HUES6 (cell line): ENCODE measurements around the gene EPG5.

Source experiments
- H3K27ac ChIP-seq: 2 replicates; pipeline ENCODE4 v1.7.0; 2013; ENCODE audit warnings: low read depth, mild to moderate bottlenecking, low read length, inconsistent platforms
- H3K27me3 ChIP-seq: 2 replicates; pipeline ENCODE4 v1.6.1; 2013; ENCODE audit warnings: low read length; ENCODE audit not compliant: control insufficient read depth, insufficient read depth
- H3K36me3 ChIP-seq: 2 replicates; pipeline ENCODE4 v1.6.1; 2013; ENCODE audit warnings: low read length; ENCODE audit not compliant: control insufficient read depth, insufficient read depth
- H3K4me1 ChIP-seq: 2 replicates; pipeline ENCODE4 v1.6.1; 2013; ENCODE audit warnings: low read length; ENCODE audit not compliant: control insufficient read depth, insufficient read depth
- H3K4me3 ChIP-seq: 2 replicates; pipeline ENCODE4 v1.5.1; 2013; ENCODE audit warnings: low read depth, low read length
- H3K9ac ChIP-seq: one replicate; pipeline ENCODE4 v1.6.1; 2013; ENCODE audit warnings: mild to moderate bottlenecking, low read length
- H3K9me3 ChIP-seq: 2 replicates; pipeline ENCODE4 v1.6.1; 2013; ENCODE audit warnings: low read depth, low read length; ENCODE audit not compliant: control insufficient read depth, insufficient read depth

The EPG5 gene

GRCh38 chr18:45870419-45870818, 96.7 kb downstream of the EPG5 start:
- H3K9me3 ChIP-seq, result no peaks in the 10 kb centered on the region
- H3K9ac ChIP-seq, result no peak overlapping the region
- no peak overlapping the region for H3K27ac ChIP-seq
- no peaks in the 10 kb centered on the region for H3K4me1 ChIP-seq
- H3K27me3 ChIP-seq, result no peaks in the 10 kb centered on the region
- no peak overlapping the region for H3K4me3 ChIP-seq
- peaks cover 44% of the 10 kb centered on the region for H3K36me3 ChIP-seq

- no peaks in the 10 kb centered on the region for H3K9me3 ChIP-seq
- H3K36me3 ChIP-seq, result peaks cover 63% of the 10 kb centered on the region
These were observed 101.7 kb downstream of the EPG5 start for GRCh38 chr18:45865466-45865865.

GRCh38 chr18:45864081-45864480, 103.0 kb downstream of the EPG5 start:
- Histone ChIP-seq H3K4me1 (no peaks in the 10 kb centered on the region), H3K27me3 (no peaks in the 10 kb centered on the region), H3K9ac (no peak overlapping the region), H3K9me3 (no peaks in the 10 kb centered on the region), H3K4me3 (no peak overlapping the region), H3K36me3 (peaks cover 69% of the 10 kb centered on the region), H3K27ac (no peak overlapping the region)

More at GRCh38 chr18:45865466-45865865, 101.7 kb downstream of the EPG5 start:
- Histone ChIP-seq H3K4me1 (no peaks in the 10 kb centered on the region), H3K4me3 (no peak overlapping the region), H3K27me3 (no peaks in the 10 kb centered on the region), H3K27ac (no peak overlapping the region), H3K9ac (no peak overlapping the region)

- no peaks in the 10 kb centered on the region for H3K4me1 ChIP-seq
- H3K9ac ChIP-seq, result no peak overlapping the region
- H3K4me3 ChIP-seq, result no peak overlapping the region
- H3K27me3 ChIP-seq, result no peaks in the 10 kb centered on the region
- H3K36me3 ChIP-seq, result peaks cover 75% of the 10 kb centered on the region
- H3K27ac ChIP-seq, result no peak overlapping the region
- no peaks in the 10 kb centered on the region for H3K9me3 ChIP-seq
These were observed 103.7 kb downstream of the EPG5 start for GRCh38 chr18:45863469-45863868.

- Histone ChIP-seq H3K27ac (no peak overlapping the region), H3K27me3 (no peaks in the 10 kb centered on the region), H3K9me3 (no peaks in the 10 kb centered on the region), H3K4me3 (no peak overlapping the region), H3K4me1 (no peaks in the 10 kb centered on the region), H3K36me3 (peaks cover 80% of the 10 kb centered on the region), H3K9ac (no peak overlapping the region)
These were observed 105.2 kb downstream of the EPG5 start for GRCh38 chr18:45861926-45862325.

GRCh38 chr18:45860971-45861370, 106.2 kb downstream of the EPG5 start:
- no peak overlapping the region for H3K27ac ChIP-seq
- no peaks in the 10 kb centered on the region for H3K9me3 ChIP-seq
- no peak overlapping the region for H3K4me3 ChIP-seq
- no peaks in the 10 kb centered on the region for H3K27me3 ChIP-seq
- H3K4me1 ChIP-seq, result no peaks in the 10 kb centered on the region
- no peak overlapping the region for H3K9ac ChIP-seq
- peaks cover 77% of the 10 kb centered on the region for H3K36me3 ChIP-seq

GRCh38 chr18:45860492-45860891, 106.6 kb downstream of the EPG5 start:
- Histone ChIP-seq H3K4me3 (no peak overlapping the region), H3K27ac (no peak overlapping the region), H3K4me1 (no peaks in the 10 kb centered on the region), H3K9me3 (no peaks in the 10 kb centered on the region), H3K27me3 (no peaks in the 10 kb centered on the region), H3K9ac (no peak overlapping the region), H3K36me3 (peaks cover 76% of the 10 kb centered on the region)

GRCh38 chr18:45859334-45859733, 107.8 kb downstream of the EPG5 start:
- Histone ChIP-seq H3K9ac (no peak overlapping the region), H3K27ac (no peak overlapping the region), H3K4me1 (no peaks in the 10 kb centered on the region), H3K4me3 (no peak overlapping the region), H3K27me3 (no peaks in the 10 kb centered on the region), H3K9me3 (no peaks in the 10 kb centered on the region), H3K36me3 (peaks cover 73% of the 10 kb centered on the region)

- Histone ChIP-seq H3K9ac (no peak overlapping the region), H3K36me3 (peaks cover 64% of the 10 kb centered on the region), H3K9me3 (no peaks in the 10 kb centered on the region), H3K27me3 (no peaks in the 10 kb centered on the region), H3K27ac (no peak overlapping the region), H3K4me1 (no peaks in the 10 kb centered on the region), H3K4me3 (no peak overlapping the region)
These were observed 110.6 kb downstream of the EPG5 start for GRCh38 chr18:45856531-45856930.

- Histone ChIP-seq H3K27ac (no peak overlapping the region), H3K9ac (no peak overlapping the region), H3K9me3 (no peaks in the 10 kb centered on the region), H3K4me1 (no peaks in the 10 kb centered on the region), H3K36me3 (peaks cover 58% of the 10 kb centered on the region), H3K4me3 (no peak overlapping the region), H3K27me3 (no peaks in the 10 kb centered on the region)
These were observed 113.0 kb downstream of the EPG5 start for GRCh38 chr18:45854036-45854586.

- H3K27ac ChIP-seq, result no peak overlapping the region
- no peaks in the 10 kb centered on the region for H3K9me3 ChIP-seq
- H3K9ac ChIP-seq, result no peak overlapping the region
- H3K4me1 ChIP-seq, result no peaks in the 10 kb centered on the region
- H3K36me3 ChIP-seq, result peaks cover 43% of the 10 kb centered on the region
- H3K4me3 ChIP-seq, result no peak overlapping the region
- no peaks in the 10 kb centered on the region for H3K27me3 ChIP-seq
These were observed 114.5 kb downstream of the EPG5 start for GRCh38 chr18:45852631-45853030.
